Suppressor macrophage (primary cell): Measurements from ENCODE around the gene XYLB.
"Not testable (repeated sequence)": the region's sequence is repeated elsewhere in the genome, so short reads cannot be mapped to it uniquely, and the experiment has no call there.

Experiments
- DNase-seq, 4 experiments: peaks; one replicate each; pipeline ENCODE4 v3.0.0-alpha.2; 2020 to 2022
- total RNA-seq, 17 experiments: gene quantifications; one replicate each; lab custom pipeline; 2026; ENCODE audit warnings: mixed read lengths in 6 of 17, inconsistent platforms in 3 of 17; lab: John Stamatoyannopoulos, UW

The XYLB gene
- 1.2 to 12.4 (median 6.2) reads per million in 17 experiments for total RNA-seq

DNA sequence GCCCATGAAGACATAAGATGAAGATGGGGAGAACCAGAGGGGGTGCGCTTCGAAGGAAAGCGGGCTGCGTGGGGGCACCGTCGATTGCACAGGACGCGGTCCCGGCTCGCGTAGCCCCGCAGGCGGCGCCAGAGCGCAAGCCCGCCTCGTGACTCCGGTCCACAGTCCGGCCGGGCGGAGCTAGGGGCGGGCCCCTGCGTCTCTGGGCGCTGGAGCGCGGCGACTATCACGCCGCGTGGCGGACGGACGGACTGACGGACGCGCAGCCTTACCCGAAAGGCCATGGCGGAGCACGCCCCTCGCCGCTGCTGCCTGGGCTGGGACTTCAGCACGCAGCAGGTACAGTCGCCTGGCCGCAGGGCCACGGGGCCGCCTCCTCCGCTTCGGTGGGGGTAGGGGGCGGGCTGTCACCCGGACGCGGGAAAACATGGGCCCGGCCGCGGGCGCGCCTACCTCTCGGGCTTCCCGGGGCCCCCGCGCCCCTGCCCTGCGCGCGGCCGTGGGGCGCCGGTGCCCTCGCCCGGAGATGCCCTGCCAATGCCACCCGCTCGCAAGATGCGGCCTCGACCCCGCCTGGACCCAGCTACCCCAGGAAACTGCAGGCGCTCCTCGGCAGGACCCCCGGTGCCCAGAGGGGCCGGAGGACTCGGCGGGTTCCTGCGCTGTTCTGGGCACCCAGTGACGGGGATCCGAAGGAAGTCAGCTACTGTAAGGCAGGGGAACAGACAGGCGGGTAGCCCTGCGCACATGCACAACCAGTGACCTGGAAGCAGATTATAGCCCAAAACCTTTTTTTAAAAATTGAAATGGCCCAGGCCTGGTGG, at the start of gene XYLB:
Gene XYLB (plus strand): TSS at position 199 of the 824 bp plus-strand sequence. CDS start 84 bp downstream, at position 283.
- DNase-seq = peak; percentile 92 to 97 (median 94)

DNA sequence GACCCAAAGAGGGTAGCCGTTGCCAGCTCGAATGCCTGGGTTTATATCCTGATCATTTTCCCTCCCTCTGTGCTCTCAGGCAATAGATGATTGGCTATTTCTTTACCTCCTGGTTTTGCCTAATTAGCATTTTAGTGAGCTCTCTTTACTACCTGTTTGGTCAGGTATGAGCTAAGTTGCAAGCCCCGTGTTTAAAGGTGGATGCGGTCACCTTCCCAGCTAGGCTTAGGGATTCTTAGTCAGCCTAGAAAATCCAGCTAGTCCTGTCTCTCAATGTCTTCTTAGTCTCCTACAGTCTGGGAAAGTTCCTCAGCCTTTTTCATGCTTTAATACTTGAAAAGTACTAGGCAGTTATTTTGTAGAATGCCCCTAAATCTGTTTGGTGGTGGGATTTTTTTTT, 49.5 kb upstream of the XYLB start:
- not testable (repeated sequence) for DNase-seq

DNA sequence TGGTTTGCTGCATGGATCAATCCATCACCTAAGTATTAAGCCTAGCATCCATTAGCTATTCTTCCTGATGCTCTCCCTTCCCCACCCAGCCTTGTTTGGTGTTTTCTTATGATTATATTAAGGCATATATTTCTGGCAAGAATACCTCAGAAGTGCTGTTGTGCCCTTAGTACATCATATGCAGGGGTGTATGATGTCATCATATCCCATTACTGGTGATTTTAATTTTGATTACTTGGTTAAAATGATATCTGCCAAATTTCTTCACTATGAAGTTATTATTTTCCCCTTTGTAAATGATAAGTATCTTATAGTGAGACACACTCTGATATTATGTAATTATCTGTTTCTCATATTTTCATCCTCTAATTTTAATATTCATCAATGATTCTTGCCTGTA, 49.0 kb upstream of the XYLB start:
- no peak for DNase-seq

DNA sequence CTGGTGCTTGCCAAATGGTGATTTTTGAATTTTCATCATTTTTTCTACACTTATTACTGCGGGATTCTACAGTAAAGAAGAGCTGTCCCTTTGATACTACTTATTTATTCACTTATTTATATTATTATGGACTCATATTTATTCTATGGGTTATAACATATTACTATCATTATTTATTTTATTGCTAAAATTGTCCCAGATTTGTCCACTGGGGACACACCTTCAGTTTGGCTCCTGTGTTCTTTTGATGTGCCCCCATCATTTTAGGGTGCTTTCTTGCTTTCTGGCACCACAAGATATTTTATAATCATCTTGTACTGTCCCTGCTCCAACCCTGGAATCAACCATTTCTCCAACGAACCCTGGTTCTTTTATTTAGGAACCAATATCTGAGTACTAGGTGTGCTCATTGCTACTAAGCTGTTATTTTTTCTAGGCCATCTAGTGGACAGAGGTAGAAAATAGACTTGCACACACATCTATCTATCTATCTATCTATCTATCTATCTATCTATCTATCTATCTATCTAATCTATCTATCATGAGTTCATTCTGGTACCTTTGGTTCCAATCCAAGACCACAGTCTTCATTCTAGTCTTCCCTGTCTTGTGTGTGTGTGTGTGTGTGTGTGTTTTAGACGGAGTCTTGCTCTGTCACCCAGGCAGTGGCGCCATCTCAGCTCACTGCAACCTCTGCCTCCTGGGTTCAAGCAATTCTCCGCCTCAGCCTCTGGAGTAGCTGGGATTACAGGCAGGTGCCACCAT, 48.5 kb upstream of the XYLB start:
- peak in 1 of 4 experiments; percentile 29 for DNase-seq

DNA sequence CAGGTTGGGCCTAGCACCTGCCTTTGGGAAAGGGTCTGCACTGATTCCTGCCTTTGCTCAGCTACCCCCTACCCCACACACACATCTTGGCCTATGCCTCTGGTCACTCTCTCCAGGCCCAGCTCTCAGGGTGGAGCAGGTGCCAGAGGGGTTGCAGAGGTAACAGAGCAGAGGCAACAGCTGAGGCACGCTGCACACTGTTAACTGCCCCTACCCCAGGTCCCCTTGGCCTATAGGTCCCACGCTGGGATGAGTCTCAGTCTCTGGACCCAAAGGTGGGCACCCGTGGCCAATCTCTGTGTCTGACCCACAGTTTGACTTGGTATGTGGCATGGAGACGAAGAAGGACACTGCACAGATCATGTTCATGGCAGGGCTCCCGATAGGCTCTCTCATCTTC, 39.6 kb upstream of the XYLB start:
- DNase-seq = no peak

DNA sequence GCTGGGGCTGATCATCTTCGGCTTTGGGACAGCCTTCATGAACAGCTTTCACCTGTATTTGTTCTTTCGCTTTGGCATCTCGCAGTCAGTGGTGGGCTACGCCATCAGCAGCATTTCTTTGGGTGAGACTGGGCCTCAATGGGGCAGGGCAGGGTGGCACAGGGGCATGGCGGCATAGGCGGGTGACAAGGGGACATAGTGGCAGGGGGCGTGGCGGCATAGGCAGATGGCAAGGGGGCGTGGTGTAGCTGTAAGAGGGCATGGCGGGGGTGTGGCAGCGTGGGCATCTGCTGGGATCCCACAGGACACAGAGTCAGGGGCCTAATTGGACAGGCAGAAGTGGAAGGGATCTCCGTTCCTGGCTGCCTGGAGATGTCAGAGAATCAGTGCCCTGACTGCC, 39.0 kb upstream of the XYLB start:
- no peak for DNase-seq

DNA sequence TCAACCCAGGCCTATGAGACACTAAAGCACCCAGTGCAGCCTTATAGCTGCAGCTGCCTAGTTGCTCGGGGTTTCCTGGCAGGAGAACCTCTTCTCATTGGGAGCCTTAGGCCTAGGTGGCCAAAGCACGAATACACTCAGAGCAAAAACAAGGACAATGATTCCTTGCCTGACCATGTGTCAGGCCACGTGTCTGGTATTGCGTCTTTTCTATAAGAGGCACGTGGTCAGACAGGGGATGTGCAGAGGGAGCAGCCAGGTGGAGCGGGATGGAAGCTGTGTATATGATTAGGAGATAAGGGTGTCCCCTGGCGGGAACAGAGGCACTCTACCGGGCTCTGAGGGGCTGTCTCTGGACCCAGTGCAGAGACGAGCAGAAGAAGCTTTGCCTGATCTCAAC, 38.1 kb upstream of the XYLB start:
- no peak for DNase-seq

DNA sequence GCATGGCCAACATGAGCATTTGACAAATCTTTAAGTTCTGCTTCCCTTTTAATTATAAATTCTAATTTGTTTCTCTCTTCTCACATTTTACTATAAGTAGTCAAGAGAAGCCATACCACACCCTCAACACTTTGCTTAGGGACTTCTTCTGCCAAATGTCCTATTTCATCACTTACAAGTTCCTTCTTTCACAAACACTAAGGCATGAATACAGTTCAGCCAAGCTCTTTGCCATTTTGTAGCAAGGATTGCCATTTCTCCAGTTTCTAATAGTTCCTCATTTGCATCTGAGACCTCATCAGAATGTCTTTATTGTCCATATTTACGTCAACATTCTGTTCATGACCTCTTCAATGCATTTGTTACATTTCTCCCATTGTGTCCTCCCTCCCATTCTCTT, 35.1 kb upstream of the XYLB start:
- DNase-seq = peak; percentile 37 to 79 (median 63)

DNA sequence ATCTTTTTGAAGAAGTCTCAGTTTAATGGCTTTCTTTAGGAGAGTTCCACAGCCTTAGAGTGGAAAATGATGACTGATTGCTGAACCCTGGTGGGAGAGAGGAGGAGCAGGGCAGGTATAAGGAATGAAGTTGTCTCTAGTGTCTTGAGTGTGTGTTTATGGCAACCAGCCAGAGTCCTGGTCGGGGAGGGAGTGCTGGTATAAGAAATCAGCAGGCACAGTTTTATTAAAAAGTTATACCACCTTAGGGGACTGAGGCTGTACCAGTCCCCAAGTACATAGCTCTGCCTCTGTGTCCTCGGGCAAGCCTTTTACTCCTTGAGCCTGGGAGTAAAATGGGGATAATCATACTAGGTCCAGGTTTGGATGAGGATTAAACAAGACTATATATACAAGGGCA, 34.6 kb upstream of the XYLB start:
- DNase-seq = no peak

DNA sequence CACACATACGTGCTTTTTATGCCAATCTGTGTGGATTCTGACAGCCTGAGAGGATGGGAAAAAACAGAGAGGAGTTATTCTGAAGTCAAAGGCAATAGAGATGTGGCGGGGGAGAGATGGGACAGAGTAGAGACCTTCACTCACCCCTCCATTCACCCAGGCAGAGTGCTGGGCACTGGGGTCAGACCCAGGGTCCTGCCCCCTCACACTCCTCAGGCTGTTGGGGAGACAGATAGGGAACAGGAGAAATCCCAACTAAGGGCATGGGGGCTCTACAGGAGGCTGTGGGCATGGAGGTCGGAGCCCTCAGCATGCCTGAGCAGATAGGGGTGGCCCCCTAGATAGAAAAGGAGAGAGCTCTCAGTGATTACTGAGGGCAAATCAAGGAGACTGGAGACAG, 34.2 kb upstream of the XYLB start:
- DNase-seq = no peak

DNA sequence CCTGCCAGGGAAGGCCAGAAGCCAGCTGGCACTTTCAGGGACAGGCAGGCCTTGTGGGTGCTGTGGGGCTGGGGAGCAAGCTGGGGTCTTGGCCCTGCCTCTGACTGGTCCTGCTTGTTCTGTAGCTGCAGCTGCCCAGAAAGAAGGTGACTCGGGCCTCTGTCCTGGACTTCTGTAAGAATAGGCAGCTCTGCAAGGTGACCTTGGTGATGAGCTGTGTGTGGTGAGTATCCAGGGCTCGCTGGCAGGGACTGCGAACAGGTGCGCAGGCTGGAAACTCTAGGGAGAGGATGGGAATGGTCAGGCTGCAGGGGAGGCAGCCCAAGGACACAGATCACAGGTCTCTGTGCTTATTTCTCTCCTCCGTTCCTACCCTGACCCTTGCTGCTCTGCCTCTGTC, 33.3 kb upstream of the XYLB start:
- no peak for DNase-seq

DNA sequence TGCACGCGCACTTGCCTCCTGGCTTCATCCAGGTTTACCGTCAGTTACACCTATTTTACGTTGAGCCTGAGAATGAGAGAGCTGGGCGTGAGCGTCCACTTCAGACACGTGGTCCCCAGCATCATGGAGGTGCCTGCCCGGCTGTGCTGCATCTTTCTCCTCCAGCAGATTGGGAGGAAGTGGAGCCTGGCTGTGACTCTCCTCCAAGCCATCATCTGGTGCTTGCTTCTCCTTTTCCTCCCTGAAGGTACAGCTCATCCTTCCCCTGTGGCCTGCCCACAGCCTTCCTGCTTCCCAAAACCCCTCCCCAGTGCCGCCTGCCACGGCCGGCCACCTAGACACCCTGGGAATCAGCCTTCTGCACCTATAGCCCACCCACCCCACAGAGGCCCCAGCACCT, 32.9 kb upstream of the XYLB start:
- peak; percentile 30 to 60 (median 58) for DNase-seq

DNA sequence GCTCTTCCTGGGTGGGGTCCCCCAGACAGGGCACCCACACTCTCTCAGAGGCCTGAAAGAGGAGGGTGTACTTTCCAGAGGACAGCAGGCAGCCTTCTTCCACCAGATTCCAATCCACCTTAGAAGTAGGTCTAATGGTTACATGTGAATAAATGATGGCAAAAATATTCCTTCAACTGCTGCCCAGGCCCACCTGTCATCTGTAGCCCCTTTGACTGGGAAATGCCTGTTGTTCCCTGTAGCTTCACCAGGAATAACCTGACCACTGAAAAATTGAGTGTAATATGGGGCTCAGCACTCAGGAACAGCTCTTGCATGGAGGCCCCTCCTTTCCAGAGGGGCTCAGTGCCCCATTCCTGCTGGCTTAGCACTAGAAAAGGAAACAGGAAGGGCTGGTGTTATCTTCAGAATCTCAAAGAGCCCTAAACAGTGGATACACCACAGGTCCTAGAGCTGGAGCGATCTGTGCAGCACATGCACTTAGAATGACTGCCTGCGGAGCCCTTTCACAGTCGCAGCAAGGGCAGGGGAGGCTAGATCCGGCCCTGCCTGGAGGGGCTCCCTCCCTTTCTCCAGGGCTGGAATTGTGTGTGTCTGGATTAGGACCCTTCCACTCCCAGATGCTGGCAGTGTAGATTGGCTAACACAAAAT, 32.3 kb upstream of the XYLB start:
- no peak for DNase-seq

DNA sequence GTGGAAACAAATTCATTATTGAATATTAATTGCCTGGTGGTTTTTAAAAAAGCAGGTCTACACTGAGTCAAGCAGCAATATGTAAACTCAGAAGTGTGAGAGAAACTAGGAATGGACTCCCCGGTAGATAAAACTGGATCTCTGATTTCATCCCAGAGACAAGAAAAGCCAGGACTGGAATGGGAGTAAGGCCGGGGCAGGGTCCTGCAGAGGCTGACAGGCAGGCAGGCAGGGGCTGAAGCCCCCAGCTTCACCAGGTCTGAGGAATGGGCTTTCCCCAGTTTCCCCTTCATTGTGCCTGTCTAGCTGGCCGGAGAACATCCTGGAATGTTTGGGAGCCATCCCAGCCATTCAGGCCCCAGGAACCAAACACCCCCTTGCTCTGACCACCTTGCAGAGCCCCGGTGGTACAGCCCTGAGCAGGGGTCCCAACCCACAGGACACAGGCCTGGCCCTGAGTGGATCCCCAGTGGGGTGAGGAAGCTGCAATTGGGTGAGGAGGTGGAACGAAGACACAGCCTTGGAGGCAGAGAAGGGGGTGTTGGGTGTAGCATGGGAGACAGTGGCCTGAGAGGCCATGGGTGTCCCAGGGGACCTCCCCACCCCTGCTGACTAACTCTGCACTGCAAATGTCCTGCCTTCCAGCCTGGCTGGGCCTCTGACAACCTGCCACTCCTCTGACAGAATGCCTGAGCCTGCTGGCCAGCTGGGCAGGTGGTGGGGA, 31.7 kb upstream of the XYLB start:
- DNase-seq = no peak

DNA sequence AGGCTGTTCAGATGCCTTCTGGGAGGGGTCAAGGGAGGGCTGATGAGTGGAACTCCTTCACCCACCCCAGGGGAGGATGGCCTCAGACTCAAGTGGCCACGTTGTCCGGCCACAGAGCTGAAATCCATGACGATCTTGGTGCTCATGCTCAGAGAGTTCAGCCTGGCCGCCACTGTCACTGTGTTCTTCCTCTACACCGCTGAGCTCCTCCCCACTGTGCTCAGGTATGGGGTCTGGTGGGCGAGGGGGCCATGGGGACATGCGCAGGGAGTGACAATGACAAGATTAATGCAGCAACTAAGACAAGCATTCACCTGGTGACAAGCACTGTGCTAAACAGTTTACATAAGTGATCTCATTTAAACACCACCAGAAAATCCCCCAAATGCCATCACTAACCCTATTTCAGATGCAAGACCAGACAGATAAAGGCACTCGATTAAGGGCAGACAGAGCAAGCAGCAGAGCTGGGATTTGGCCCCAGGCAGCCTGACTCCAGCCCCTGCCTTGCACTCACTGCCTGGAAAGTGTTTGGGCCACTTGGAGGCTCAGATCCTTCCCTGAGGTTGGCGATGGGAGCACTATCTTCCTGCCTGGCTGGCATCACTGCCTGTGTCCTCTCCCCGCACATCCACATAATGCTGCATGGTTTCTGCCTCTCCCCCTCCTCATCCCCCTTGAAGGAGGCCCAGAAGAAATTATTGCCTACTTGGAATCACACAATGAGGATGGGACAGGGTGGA, 30.9 kb upstream of the XYLB start:
- no peak for DNase-seq

DNA sequence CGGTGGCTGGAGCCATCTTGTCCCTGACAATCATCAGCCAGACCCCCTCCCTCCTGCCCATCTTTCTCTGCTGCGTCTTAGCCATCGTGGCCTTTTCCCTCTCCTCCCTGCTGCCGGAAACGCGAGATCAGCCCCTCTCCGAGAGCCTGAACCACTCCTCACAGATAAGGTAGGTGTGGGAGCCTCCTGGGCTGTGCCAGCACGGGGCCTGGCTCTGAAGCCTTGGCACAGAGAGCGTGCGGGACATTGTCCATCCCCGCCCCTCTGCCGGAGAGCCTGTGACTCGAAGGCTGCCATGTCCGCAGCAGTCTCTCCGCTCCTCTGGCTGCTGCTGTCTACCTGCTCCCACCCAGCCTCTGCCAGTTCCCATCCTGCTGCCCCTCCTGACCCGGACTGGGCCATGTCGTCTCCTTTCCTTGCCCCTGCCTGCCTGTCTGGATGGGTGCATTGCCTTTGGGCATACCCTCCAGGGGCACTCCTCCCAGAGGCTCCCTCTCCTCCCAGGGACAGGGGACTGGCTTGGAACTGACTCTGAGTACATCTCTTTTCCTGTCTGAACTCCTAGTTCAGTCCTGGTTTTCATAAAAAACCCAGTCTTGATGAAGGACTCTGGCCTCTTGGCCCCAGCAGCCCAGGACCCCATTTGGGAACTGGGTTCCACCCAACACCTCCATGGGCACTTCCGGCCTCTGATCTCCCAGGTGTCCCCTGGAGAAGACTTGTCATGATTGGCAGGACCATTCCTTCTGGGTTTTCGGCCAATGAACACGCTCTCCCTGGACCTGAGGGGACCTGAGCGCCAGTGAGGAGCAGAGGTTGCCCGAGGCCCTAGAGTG, 30.0 kb upstream of the XYLB start:
- no peak for DNase-seq

DNA sequence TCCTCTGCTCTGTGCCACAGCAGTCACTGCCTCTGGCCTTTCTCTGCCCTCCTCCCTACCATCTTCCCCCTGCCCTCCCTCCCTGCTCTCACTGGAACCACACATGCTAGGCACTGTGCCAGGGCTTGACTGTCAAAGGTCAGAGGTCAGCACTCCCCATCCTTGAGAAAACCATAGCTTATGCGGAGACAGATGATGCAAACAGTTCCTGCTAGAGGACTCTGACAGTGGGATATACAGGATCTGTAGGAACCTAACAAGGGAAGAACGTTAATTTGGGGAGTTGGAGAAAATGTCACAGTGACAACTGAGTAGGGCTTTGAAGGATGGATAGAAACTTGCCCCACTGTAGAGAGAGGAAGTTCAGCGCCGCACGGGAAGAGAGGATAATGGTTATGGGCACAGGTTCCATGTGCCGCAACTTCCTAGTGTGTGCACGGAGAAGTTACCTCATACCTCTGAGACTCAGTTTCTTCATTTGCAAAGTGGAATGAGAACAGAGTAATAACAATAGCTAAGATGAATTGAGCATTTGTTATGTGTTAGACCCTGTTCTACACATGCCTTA, 29.3 kb upstream of the XYLB start:
- peak; percentile 36 to 62 (median 48) for DNase-seq

DNA sequence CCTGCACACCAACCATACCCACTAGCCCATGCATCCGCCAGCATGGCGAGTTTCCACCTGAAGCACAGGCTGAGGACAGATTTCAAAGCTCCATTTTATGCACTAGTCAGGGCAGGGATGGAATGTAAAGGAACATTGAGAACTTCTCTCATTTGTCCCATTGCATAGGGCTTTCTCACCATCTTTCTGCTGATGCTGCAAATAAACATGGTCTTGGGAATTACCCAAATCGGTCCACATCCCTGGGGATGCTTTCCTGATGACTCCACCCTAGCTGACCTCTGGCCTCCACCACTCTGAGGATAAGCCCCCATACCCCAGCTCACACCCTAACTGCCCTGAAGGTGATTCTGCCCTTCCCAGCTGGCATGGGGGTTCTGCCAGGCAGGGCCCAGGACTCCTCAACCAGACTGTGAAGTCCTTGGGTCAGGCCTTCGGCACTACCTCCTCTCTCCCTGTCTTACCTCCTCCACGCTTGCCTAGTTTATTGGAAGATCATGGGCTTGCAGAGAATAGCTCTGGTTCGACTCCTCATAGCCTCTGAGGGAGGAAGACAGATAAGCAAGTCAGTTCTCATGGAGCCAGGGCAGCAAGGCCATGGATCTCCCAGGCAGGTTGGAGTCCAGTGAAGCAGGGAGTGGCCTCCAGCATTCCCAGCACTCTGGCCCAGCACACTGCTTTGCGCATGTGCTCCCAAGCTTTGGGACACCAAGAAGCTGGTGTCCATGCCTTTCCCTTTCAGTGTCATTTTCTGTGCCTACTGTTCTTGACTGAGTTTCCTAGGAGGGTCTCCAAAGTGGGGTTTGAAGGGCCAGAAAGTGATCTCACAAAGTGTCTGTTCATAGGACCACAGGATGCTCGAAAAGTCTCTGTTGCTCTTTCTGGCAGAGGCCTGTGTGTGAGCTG, 27.6 kb upstream of the XYLB start:
- DNase-seq = no peak

DNA sequence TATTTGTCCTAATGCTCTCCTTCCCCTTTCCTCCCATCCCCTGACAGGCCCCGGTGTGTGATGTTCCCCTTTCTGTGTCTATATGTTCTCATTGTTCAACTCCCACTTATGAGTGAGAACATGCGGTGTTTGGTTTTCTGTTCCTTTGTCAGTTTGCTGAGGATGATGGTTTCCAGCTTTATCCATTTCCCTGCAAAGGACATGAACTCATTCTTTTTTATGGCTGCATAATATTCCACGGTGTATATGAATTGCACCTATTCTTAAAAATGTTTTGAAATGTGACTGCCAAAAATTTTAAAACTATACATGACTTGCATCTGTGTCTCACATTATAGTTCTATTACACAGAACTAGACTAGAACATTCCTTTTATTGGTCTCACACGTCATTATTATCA, 25.9 kb upstream of the XYLB start:
- DNase-seq = not testable (repeated sequence)

DNA sequence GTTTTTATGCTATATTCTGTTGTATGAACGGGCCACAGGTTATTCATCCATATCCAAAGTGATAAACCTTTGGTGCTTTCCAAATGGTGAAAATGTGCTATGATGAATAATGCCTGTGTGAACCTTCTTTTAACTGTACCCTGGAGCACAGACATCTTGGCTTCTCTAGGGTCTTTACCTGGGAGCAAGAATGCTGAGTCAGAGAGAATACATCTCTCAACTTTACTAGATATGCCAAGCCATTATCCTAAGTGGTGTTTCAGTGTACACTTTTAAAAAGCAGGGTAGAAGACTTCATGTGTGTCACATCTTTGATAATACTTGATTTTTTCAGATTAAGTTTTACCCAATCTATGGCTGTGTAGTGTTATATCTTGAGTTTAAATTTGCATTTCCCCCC, 23.5 kb upstream of the XYLB start:
- no peak for DNase-seq
